Osteocyte (in vitro differentiated cells): ENCODE measurements around the gene MORC2. TPM values are rescaled to one million over a fixed set of nuclear protein-coding genes. Genes with fewer than 3 reads are reported as not detected.

ENCODE experiments used
- DNase-seq: peaks from one replicate; pipeline ENCODE4 v3.0.0; 2021; ENCODE audit warnings: mixed read lengths; ENCODE audit not compliant: unreplicated experiment; ENCODE audit errors: extremely low spot score
- H3K27ac Mint-ChIP-seq: one replicate; pipeline ENCODE4 v1.8.0; 2021; ENCODE audit warnings: mild to moderate bottlenecking, mixed read lengths; ENCODE audit not compliant: unreplicated experiment
- H3K27me3 Mint-ChIP-seq: one replicate; pipeline ENCODE4 v1.8.0; 2021; ENCODE audit warnings: mixed read lengths; ENCODE audit not compliant: unreplicated experiment
- H3K36me3 Mint-ChIP-seq: one replicate; pipeline ENCODE4 v1.8.0; 2021; ENCODE audit warnings: mixed read lengths; ENCODE audit not compliant: unreplicated experiment
- H3K4me1 Mint-ChIP-seq: one replicate; pipeline ENCODE4 v1.8.0; 2021; ENCODE audit warnings: mixed read lengths; ENCODE audit not compliant: unreplicated experiment
- H3K4me3 Mint-ChIP-seq: one replicate; pipeline ENCODE4 v1.8.0; 2021; ENCODE audit warnings: mild to moderate bottlenecking, moderate library complexity, mixed read lengths; ENCODE audit not compliant: unreplicated experiment
- H3K9me3 Mint-ChIP-seq: one replicate; pipeline ENCODE4 v1.8.0; 2021; ENCODE audit warnings: mixed read lengths; ENCODE audit not compliant: unreplicated experiment
- total RNA-seq: library from RNA; stranded (reverse); gene quantifications from 2 replicates; pipeline ENCODE4 v1.2.1, GENCODE V29; 2021
- TF ChIP-seq, protein P1 (sequence below): fragments of 200-600 bp; sonication (generic); IDR thresholded peaks from 2 replicates; pipeline ENCODE4 v1.5.0; 2021; ENCODE audit warnings: antibody characterized with exemption, mild to moderate bottlenecking, moderate library complexity

Gene MORC2
- total RNA-seq, 1 donor from 2014 or later = 26.9 TPM

DNA sequence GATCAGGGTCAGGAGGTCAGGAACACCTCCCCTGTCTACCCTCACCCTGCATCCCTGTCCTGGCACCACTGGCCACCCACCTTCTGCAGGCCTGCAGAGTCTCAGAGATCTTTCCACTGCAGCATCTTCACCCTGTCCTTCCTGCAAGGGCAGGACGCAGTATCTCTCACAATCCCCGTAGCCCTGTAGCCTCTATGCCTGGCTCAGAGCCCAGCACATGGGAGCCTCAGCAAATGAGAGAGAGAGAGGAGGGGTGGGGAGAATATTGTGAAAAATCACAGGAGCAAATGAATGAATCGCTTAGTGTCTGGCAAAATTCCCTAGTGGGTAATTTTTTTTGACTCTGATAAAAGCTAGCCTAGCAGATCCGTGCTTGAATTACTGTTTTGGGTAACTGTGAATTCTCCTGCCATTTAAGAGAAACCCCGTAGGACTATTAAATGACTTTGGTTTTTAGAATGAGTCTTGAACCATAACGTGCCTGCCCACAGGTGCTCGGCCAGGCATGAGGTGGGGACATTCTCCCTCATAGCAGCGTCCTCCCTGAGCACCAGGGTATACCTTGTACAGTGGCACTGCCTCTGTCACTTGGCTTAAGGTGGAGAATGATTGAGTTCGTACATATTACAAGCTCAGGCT is 91.5 kb downstream of the MORC2 start:
- Mint-ChIP-seq H3K27ac (no peak overlapping the region), H3K27me3 (no peaks in the 10 kb centered on the region), H3K36me3 (peaks cover 3% of the 10 kb centered on the region), H3K4me3 (no peak overlapping the region), H3K4me1 (peaks cover 12% of the 10 kb centered on the region), H3K9me3 (no peaks in the 10 kb centered on the region)
- no peak for DNase-seq
- TF ChIP-seq, protein P1, sequence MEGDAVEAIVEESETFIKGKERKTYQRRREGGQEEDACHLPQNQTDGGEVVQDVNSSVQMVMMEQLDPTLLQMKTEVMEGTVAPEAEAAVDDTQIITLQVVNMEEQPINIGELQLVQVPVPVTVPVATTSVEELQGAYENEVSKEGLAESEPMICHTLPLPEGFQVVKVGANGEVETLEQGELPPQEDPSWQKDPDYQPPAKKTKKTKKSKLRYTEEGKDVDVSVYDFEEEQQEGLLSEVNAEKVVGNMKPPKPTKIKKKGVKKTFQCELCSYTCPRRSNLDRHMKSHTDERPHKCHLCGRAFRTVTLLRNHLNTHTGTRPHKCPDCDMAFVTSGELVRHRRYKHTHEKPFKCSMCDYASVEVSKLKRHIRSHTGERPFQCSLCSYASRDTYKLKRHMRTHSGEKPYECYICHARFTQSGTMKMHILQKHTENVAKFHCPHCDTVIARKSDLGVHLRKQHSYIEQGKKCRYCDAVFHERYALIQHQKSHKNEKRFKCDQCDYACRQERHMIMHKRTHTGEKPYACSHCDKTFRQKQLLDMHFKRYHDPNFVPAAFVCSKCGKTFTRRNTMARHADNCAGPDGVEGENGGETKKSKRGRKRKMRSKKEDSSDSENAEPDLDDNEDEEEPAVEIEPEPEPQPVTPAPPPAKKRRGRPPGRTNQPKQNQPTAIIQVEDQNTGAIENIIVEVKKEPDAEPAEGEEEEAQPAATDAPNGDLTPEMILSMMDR = no peak

DNA sequence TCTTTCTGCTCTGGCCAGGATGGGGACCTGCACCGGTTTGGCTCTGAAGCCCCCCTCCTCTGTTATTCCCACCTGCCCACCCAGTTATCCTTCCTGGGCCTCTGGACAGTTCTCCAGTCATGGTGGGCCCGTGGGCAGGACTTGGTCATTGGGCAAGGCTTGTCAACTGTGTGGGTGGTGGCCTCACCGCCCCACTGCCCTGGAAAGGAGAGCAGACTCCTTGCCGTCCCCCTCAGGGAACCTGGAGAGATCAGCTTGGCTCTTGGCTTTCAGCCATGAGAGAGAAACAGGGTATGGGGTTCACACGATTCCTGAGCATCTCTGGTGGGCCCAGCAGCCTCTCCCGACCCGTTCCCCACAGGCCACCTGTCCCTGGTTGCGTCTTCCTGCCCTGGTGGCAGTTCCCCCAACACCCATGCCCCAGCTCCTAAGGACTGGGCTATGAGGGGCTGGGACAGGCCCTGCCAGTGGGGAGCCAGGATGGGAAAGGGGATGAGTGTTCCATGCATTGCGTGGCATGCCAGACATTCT is 92.3 kb downstream of the MORC2 start:
- DNase-seq = no peak
- Mint-ChIP-seq H3K4me3 (no peak overlapping the region), H3K27me3 (no peaks in the 10 kb centered on the region), H3K27ac (no peak overlapping the region), H3K36me3 (peaks cover 3% of the 10 kb centered on the region), H3K4me1 (peaks cover 12% of the 10 kb centered on the region), H3K9me3 (no peaks in the 10 kb centered on the region)
- TF ChIP-seq, protein P1 = no peak

DNA sequence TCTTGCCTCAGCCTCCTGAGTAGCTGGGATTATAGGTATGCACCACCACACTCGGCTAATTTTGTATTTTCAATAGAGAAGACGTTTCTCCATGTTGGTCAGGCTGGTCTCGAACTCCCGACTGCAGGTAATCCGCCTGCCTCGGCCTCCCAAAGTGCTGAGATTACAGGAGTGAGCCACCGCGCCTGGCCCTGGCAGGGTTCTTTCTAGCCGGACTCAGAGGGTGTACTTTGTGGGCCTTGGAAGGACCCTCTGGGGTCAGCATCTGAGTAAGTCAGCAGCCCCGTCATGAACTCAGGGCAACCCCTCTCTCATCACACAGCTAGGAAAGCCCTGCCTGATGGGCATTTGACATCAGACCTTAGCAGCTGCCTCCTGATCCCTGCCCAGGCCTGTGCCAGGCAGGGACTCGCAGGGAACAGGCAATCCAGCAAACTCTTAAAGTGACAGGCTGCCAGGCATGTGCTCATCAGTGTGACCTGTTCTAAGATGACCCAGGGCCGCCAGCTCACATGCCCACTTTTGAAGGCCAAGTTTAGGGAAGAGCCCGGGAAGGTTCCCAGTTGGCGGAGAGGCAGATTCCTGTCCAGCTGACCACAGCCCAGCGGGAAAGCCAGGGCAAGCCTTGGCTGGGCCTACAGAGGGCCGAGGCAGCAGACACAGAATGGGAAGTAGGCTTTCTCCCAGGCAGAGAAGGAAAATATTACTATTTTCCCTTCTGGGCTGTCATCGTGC is 92.9 kb downstream of the MORC2 start:
- TF ChIP-seq, protein P1 = no peak
- H3K4me3 Mint-ChIP-seq = no peak overlapping the region
- no peaks in the 10 kb centered on the region for H3K9me3 Mint-ChIP-seq
- DNase-seq = no peak
- peaks cover 12% of the 10 kb centered on the region for H3K4me1 Mint-ChIP-seq
- H3K27ac Mint-ChIP-seq = no peak overlapping the region
- H3K27me3 Mint-ChIP-seq = no peaks in the 10 kb centered on the region
- peaks cover 3% of the 10 kb centered on the region for H3K36me3 Mint-ChIP-seq

Other genes starting within 250 kb of the MORC2 start
- gene TUG1, start 491 bp upstream of the MORC2 start, total RNA-seq = 92.9 and 93.2 TPM in 2 replicates
- 27.2 and 31.8 TPM in 2 replicates for gene SMTN, start 112.5 kb upstream of the MORC2 start, total RNA-seq
- 176 and 186 TPM in 2 replicates for gene SELENOM, start 138.8 kb upstream of the MORC2 start, total RNA-seq
- 3.0 and 3.5 TPM in 2 replicates for gene INPP5J, start 154.2 kb upstream of the MORC2 start, total RNA-seq
- gene PLA2G3, start 171.7 kb upstream of the MORC2 start, total RNA-seq = 0.13 TPM in 1 of 2 replicates, not detected in the other
- gene RNF185, start 191.4 kb upstream of the MORC2 start, total RNA-seq = 32.7 and 34.0 TPM in 2 replicates
- gene LIMK2, start 243.5 kb upstream of the MORC2 start, total RNA-seq = 49.8 and 53.9 TPM in 2 replicates